NCI-H526 treated with DMSO at 0.1 percent for 48 hours (cell line): ENCODE data around the gene SORT1.
"Not testable (repeated sequence)": the region's sequence is repeated elsewhere in the genome, so short reads cannot be mapped to it uniquely, and the experiment has no call there.

Experiments
- DNase-seq: peaks from one replicate; lab custom pipeline; 2025; lab: John Stamatoyannopoulos, UW

SORT1 gene

GRCh38 chr1:109379907-109380306 is 17.8 kb downstream of the SORT1 start:
- DNase-seq = no peak

- no peak for DNase-seq
Measured at GRCh38 chr1:109379422-109379821, 18.3 kb downstream of the SORT1 start.

GRCh38 chr1:109377698-109378097 is 20.0 kb downstream of the SORT1 start:
- no peak for DNase-seq

- not testable (repeated sequence) for DNase-seq
Measured at GRCh38 chr1:109373696-109374095, 24.0 kb downstream of the SORT1 start.

GRCh38 chr1:109373126-109373525 is 24.6 kb downstream of the SORT1 start:
- no peak for DNase-seq

- DNase-seq = no peak
Measured at GRCh38 chr1:109372281-109372680, 25.4 kb downstream of the SORT1 start.

- no peak for DNase-seq
Measured at GRCh38 chr1:109371341-109371739, 26.4 kb downstream of the SORT1 start.

GRCh38 chr1:109370712-109371340 is 26.9 kb downstream of the SORT1 start:
- DNase-seq = no peak

- no peak for DNase-seq
Measured at GRCh38 chr1:109369167-109369746, 28.5 kb downstream of the SORT1 start.

GRCh38 chr1:109368464-109368863 is 29.3 kb downstream of the SORT1 start:
- no peak for DNase-seq

GRCh38 chr1:109367626-109368025 is 30.1 kb downstream of the SORT1 start:
- no peak for DNase-seq

GRCh38 chr1:109365642-109366204 is 32.0 kb downstream of the SORT1 start:
- no peak for DNase-seq

GRCh38 chr1:109361649-109362048 is 36.1 kb downstream of the SORT1 start:
- DNase-seq = no peak

GRCh38 chr1:109361069-109361468 is 36.6 kb downstream of the SORT1 start:
- DNase-seq = no peak

GRCh38 chr1:109357616-109358015 is 40.1 kb downstream of the SORT1 start:
- no peak for DNase-seq

GRCh38 chr1:109356915-109357314 is 40.8 kb downstream of the SORT1 start:
- no peak for DNase-seq

GRCh38 chr1:109356505-109356904 is 41.2 kb downstream of the SORT1 start:
- DNase-seq = no peak

GRCh38 chr1:109354929-109355328 is 42.8 kb downstream of the SORT1 start:
- DNase-seq = no peak

- DNase-seq = no peak
Measured at GRCh38 chr1:109351457-109351856, 46.3 kb downstream of the SORT1 start.

- no peak for DNase-seq
Measured at GRCh38 chr1:109350655-109351054, 47.1 kb downstream of the SORT1 start.

- no peak for DNase-seq
Measured at GRCh38 chr1:109350182-109350581, 47.5 kb downstream of the SORT1 start.

- DNase-seq = no peak
Measured at GRCh38 chr1:109347511-109347910, 50.2 kb downstream of the SORT1 start.
